ENCODE data around the gene DNAH11.

DNA sequence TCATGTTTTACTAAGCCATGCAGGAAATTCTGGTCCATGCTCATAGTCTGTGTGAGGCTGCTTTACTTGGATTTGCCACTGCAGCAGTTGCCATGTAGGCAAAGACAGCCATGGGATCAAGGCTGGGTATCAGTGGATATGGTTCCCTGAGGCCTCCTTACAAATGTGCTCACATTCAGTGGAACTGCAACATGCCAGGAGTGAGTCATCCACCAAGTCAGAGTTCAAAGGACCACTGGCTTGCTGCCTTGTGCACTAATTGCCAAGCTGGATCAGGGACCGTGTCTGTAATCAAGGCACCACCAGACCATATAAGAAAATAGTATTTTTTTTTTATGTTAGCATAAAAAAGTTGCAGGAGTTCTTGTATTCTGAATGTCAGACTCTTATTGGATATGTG, 301.9 kb downstream of the DNAH11 start:
- TF ChIP-seq POLR2A (IDR thresholded peaks at IDR 0.05), result no peak
- TF ChIP-seq CTCF (IDR thresholded peaks at IDR 0.05 in 4 of 5, conservative IDR thresholded peaks at IDR 0.05 in 1 of 5), result no peak
